Hindlimb muscle (tissue), 1 donor: ENCODE data around the gene PLB1. TPM values are rescaled to one million over a fixed set of nuclear protein-coding genes. Genes with fewer than 3 reads are reported as not detected.
A peak's percentile ranks its signal among the peaks of the same experiment; 100 is the strongest.
"Not testable (repeated sequence)": the region's sequence is repeated elsewhere in the genome, so short reads cannot be mapped to it uniquely, and the experiment has no call there.

Experiments used
- DNase-seq: peaks from one replicate; pipeline ENCODE4 v3.0.0-alpha.2; 2013
- polyA plus RNA-seq: library from polyadenylated mRNA; unstranded; fragments of 120-200 nt; gene quantifications from one replicate; pipeline ENCODE4 v1.2.1, GENCODE V29; 2013; ENCODE audit not compliant: insufficient read length

Gene PLB1
- polyA plus RNA-seq, 1 donor, result 2.4 TPM

DNA sequence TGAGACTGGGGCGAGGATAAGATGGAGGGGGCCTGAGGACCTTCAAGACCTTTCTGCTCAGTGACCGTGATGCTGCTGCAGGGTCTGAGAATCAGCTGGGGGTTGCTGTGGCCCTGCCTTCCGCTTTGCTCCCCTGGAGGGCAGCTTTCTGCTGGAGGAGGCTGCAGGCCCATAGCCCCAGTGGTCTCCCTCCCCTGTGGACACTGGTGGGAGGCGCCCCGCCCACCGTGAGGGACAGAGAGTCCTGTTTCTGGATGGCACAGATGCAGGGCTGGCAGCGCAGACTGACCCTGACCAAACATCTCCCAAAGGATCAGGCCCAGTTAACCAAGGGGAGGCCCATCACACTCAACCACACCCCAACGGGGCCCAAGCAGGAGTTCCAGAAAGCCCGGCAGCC is 42.8 kb downstream of the PLB1 start:
- DNase-seq, result no peak

DNA sequence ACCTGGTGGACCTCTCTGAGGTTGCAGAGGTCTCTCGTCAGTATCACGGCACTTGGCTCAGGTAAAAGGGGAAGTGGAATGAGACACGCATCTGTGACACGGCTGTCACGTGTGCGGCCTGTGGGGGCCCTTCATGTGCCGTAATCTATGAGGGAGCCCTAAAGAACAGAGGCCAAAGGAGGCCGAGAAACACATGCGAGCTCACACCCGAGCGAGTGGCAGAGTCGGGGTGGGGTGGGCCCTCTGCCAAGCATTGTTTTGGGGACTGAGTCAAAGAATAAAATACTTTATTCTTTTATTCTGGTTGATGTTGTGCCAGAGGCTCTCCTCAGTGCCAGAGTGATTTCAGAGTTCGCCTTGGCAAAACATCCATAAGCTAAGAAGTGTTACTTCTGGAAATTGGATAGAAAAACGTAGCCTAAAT is 43.3 kb downstream of the PLB1 start:
- DNase-seq, result no peak

DNA sequence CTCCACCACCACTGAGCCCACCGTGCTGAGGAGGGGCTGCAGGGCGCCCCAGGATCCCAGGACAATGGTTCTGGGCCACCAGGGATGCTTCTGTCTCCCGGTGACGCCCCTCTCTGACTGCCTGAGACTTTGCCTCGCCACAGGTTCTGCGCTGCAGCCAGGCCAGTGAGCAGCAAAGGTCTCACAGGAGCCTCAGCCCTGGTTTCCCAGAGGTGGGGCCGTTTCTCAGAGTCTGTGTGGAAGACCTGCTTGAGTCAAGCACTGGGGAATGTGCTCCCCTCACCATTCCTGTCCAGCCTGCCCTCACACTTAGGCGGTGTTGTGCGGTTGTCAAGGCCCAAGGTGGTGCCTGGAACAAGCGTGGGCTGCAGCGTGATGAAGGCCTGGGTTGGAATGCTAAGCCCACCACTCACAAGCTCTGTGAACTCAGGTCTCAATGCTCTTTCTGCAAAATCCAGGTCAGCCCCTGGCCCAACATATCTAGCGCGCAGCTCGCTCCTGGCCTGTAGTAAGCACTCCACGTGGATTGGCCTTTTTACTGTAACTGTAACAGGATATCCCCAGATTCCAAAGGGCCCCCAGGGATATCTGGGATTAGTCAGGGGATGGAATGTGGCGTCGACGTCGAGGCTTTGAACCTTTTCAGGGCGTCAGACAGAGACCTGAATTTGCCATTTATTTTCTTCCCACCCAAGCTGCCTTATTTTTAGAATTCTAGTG is 47.6 kb downstream of the PLB1 start:
- DNase-seq, result peak; percentile 52

DNA sequence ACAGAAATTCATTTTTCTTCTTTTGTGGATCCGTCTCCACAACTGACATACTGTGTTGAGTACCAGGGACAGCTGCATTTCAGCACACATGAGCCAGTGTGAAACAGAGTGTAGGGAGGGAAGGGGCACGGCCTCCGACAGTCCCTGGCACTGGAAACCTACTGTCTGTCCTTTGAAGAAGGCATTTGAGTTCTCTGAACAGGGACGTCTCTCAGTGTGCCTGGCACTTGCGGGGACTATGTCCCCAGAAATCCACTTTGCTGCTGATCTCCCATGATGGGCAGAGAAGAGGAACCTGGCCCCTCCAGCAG is 48.1 kb downstream of the PLB1 start:
- DNase-seq, result no peak

DNA sequence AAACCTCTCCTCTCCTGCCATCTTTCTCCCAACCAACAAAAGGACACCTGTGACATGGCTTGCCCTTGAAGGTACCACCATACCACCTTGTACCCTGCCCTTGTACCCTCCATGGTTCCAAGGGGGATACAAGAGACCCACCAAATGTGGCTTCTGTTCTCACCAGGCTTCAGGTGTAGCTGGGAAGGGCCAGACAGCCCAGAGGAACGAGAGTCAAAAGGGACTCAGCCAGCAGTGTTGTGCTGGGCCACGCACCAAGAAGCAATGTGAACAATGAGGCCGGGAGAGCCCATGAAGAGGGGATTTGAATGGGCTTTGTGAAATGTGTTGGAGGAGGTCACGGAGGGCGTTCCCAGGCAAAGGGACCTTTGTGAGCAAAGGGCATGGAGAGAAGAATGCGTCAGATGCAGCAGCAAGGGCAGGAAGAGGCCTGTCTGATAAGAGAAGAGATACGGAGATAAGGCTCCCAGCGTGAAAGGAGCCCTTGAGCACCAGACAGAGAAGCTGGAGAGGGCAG is 48.6 kb downstream of the PLB1 start:
- no peak for DNase-seq

DNA sequence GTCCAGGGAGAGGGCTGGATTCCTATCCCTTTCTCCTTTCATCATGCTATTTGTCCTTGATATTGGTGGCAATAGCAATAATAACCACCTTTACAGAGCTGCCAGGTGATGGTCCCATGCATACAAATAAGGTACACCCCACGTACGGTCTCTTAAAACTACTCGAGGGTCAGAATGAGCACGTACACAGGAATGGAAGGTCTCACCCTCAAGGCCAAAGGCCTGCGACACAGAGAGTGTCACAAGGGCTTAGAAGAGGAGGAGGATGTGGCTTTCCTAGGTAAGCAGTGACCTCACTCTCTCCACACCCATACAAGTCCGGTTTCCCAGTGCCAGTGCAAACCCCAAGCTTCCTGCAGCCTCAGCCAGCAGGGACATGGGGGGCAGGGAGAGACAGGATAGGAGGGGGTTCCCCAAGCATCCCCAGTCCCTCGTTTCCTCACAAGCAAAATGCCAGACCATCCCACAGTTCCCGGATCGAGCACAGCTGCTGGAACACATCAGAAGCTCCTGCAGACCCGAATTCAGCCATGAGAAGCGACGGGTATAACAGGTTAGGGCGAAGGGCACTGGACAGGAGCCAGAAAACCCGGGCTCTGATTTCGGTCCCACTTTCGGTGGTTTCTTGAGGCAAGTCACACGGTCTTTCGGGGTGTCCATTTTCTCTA is 49.2 kb downstream of the PLB1 start:
- DNase-seq, result no peak

DNA sequence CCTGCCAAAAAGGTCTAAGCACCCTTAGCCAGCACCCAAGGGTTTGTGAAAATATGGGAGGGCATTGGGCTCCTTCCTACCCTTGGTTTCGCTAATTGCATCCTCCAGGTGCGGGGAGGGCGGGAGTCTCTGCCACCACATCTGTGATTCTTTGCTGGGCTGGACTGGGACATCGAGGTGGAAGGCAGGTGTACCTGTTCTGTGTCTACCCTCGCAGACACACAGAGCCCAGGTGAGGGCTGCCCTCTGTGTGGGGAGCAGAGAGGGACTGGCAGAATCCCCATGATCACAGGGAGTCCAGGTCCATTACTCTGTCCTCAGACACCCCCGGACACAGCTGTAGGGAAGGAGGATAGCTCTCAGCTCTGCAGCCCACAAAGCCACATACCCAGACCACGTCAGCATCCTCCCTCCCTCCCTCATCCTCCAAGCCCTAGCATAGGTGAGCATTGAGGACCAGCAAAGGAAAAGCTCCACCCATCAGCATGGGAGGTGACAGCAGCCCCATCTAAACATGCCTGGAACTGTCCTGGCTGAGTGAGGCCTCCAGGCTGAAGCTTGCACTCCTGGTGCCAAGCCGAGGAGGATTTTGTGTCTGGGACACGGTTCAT is 49.8 kb downstream of the PLB1 start:
- no peak for DNase-seq

DNA sequence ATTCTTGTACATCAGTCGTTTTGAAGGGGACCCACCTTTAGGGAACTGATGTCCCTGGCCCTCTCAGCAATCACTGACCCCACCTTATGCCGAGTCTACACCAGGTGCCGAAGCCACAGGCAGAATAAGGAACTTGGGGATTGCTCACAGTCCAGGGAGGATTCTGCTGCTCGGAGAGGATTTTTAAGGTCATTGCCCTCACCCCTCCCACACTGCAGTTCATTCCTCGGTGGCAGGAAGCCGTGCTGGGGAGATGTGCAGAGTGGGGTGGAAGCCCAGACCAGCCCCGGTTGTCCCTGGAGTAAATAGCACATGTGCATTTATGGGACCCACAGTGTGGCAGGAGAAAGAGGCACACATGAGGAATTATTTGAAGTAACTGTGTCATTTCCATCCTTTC is 50.4 kb downstream of the PLB1 start:
- no peak for DNase-seq

DNA sequence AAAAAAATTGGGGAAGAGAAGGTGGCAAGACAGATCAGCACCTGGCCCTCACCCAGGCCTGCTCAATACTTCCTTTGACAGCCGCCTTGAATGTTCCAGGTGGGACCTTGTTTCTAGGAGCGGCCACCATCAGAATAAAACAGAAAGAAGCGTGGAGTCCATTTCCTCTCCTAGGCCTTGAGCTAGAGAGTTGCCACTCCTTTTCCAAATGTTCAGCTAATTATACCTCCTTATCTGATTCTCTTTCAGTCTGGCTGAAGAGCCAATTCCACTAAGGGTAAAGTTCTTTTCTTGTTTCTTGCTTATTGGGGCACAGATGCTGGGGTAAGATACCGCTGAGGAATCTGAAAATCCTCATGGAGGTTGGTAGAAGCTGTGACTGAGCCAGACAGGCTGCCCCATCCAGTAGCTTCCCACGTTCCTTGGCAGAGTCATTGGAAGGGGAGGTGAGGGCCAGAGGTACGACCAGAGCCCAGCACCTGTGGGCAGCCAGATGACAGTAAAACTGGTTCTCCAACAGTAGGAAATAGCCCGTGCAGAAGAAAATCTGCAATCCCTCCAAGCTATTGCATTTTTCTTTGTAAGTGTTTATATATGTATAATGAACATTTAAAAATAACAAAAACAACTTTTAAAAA is 51.5 kb downstream of the PLB1 start:
- DNase-seq, result no peak

DNA sequence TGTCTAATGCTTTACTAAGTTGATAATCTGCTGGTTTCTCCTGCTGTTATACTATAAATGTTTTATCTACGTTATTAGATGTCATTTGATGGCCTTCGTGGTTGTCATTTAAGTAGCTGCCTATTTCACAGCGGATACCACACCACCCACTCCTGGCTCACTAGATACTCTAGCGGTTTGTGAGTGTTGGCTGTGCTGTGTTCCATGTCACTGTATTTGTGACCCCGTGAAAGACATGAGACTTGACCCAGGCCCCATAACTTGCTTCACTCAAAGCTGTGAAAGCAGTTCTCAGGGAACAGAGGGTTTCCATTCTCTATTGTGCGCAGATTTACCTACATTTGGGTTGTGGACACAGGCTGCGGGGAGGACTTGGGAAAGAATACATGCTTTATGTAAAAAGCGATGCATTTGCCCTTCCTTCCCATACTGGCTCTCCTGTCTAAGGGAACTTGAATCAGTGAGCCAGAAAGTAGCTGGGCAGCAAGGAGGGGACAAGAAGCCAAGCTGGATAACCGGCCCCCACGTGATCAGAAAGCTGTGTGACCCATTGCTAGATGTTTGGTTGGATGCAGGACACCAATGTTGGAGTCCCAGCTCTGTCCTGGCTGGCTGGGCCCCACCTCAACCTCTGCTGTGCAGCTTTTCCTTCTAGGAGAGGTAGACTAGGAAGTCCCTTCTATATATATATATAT is 52.2 kb downstream of the PLB1 start:
- DNase-seq, result no peak

DNA sequence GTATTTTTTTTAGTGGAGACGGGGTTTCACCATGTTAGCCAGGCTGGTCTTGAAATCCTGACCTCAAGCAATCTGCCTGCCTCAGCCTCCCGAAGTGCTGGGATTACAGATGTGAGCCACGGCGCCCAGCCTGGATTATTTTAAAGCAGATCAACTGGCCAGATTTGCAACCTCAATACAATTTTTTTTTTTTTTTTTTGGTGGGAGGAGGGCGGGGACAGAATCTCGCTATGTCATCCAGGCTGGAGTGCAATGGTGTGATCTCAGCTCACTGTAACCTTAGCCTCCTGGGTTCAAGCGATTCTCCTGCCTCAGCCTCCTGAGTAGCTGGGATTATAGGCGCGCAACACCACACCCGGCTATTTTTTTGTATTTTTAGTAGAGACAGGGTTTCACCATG is 54.5 kb downstream of the PLB1 start:
- not testable (repeated sequence) for DNase-seq

DNA sequence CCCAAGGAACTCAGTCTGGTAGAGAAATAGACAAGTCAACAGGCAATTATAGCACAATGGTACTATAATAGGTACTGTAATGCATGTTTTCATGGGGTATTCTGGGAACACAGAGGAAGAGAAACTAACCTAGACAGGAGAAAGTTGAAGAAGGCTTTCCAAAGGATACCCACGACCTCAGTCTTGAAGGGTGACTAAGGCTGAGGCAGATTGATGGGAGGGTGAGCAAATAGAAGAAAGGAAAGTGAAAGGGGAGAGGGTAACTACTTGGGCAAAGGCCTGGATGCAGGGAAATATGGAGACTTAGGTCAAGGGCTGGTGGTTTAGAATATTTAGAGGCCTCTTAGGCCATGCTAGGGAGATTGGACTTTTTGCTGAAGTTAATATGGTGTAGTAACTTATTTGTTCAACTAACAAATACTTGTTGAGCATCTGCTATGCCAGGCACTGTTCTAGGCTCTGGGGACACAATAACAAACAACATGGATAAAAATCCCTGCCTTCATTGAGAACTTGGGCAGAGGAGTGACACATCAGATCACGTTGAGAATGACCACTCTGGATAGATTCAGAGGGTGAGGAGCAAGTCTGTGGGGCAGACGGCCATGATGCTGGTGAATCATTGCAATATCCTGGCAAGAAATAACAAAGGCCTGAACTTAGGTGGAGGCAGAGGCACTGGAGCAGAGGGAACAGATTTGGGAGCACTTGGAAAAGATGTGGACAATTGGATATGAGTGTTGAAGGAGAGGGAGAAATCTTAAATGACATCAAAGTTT is 56.4 kb downstream of the PLB1 start:
- DNase-seq, result no peak

DNA sequence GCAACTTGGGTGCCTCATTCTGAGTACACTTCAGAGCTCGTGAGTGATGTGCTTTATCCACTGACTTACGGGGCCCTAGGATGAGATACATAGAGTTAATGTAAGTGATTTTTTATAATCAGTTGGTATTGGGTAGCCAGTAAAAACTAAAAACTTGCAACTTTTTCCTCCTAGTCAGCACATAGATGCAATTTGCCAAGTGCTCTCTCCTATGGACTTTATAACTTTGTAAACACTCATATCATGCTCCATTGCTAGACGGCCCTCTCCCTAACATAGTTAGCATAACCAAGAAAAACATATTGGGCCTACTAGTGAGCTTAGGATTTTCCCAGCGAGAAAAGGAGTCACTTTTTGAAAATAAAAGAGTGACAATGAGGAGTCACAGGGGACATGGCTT is 60.4 kb downstream of the PLB1 start:
- no peak for DNase-seq

DNA sequence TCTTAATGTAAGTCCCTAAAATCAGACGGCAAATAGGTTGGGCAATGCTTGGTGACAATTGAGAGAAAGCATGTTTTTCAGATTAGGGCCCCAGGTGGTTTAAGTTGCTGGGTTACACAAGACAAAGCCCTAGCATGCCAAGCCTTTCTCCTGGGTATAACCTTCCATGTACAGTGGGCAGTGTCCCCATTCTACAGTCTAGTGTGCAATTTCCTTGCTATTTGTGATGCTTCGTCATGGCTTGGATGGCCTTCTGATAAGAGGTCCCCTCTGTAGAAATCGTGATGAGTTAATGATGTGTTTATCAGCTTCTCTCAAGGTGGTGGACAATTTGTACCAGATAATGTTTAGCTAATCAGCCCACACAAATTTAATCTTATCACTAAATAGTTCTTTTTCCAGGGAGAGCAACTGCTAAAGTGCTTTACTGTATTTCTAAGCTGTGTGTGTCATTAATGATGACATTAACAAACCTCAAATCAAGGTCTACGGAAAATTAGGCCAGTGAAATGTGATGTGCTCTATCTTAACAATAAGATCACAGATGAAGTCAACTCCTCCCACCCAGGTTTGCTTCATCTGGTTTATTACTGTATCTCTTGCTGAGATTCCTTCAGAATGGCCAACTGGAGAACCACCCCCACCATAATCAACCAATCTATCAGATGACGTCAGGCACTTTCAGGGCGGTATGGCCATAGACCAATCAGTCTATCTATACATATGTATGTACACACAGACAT is 61.7 kb downstream of the PLB1 start:
- no peak for DNase-seq

DNA sequence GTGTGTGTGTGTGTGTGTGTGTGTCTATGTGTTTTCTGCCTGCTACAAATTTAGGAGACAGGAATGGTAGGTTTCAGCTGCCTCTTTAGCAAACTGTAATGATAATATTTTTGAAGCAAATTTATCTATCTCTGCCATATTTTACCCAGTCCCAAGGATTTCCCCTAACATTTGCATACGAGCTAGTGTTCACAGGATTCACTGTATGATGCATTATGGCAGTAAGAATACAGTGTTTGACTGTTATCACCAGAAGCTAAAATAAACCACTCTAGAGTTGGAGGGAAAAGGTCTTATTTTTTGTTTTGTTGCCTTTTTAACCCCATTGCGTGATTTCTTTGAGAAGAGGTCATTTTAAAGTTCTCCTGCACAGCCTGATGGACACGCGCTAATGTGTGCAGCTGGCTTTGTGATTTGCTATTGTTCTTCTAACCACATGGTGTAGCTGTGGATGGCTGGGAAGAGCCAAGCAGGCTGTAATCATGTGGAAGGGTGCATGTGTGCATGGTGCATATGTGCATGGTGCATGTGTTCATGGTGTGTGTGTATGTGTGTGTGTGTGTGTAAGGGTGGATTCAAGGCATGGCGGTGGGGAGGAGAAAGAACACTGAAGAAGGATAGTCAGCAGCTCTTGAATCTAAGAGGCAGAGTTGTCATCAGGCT is 62.4 kb downstream of the PLB1 start:
- DNase-seq, result no peak

DNA sequence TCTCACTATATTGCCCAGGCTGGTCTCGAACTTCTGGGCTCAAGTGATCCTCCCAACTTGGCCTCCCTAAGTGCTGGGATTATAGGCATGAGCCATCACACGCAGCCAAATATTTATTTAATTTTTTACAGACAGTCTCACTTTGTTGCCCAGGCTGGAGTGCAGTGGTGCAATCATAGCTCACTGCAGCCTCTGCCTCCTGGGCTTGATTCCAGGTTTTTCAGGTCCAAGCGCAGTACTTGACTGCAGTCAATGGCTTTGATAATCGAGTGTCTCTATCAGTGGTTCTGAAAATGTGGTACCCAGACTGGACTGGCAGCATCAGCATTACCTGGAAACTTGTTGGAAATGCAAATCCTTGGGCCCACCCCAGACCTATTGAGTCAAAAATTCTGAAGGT is 63.1 kb downstream of the PLB1 start:
- no peak for DNase-seq

DNA sequence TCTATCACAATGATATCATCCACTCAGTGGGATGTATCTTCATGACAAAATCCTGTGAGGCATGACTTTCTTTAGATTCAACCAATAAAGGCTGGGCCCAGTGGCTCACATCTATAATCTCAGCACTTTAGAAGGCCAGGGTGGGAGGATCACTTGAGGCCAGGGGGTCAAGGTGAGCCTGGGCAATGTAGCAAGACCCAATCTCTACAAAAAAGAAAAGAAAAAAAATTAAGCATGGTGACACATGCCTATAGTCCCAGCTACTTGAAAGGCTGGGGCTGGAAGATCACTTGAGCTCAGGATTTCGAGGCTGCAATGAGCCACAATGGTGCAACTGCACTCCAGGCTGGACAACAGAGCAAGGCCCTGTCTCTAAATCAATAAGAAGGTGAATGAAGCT is 68.0 kb downstream of the PLB1 start:
- DNase-seq, result no peak

DNA sequence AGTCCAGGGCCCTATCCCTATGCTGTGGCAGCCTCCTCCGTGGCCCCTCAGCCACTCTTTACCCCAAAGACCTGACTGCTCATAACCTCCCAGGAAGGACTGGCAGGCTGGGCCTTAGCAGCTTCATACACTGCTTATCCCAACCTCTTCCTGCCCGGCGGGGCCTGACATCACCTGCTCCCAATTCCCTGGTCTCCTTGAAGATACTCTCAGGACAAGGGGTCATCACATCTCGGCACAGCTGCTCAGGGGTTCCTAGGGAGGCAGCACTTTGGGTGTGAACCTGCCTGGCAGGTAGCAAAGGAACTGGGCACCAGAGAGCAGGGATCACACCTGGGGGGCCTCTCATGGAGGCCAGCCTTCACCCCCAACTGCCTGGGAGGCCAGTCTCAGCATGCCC is 68.5 kb downstream of the PLB1 start:
- DNase-seq, result no peak

DNA sequence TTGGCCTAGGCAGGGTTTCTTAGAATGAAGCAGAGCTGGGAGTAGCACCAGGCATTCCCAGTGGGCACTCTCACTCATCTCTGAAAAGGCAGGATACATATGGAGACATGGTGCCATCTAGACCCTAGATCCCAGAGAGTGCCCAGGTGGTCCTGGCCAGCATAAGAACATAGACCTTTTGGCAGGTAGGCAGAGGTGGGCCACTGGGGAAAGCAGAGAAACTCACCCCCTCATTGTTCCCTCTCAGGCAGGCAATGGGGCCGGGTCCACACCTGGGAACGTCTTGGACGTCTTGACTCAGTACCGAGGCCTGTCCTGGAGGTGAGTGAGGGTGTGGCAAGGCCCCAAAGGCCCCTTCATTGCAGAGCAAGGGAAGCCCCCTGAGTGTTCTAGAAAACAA is 69.2 kb downstream of the PLB1 start:
- no peak for DNase-seq

DNA sequence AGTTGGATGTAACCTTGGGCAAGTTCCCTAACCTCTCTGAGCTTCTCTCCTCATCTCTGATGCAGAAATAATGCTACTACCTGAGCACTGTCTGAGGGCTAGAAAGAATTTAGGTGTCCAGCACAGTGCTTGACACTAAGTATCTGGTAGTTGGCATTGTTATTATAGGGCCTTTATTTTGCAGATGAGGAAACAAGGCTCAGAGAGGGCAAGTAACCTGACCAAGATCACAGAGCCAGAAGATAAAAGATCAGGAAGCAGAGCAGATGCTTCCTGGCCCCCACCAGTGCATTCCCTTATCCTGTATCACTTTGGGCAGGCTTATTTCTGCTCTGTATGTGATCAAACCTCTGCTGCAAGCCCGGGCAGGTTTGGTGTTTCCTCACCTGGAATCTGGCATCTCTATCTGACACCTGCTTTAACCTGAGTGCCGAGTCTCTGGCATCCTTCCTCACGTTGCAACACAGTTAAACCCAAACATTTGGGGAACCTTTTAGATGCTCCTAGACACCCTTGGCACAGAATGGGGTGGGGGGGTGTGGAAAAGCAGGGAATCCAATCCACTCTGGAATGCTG is 69.9 kb downstream of the PLB1 start:
- no peak for DNase-seq
